ENCODE data around the gene ITSN1.

The ITSN1 gene

GRCh38 chr21:33732038-33732437 is 89.7 kb downstream of the ITSN1 start:
- DNase-seq (ENCODE audit: low read depth) = no peak

GRCh38 chr21:33733601-33734000 is 91.3 kb downstream of the ITSN1 start:
- DNase-seq (ENCODE audit: low read depth) = no peak

GRCh38 chr21:33734291-33734690 is 92.0 kb downstream of the ITSN1 start:
- no peak for DNase-seq (ENCODE audit: low read depth)

GRCh38 chr21:33734818-33735217 is 92.5 kb downstream of the ITSN1 start:
- DNase-seq (ENCODE audit: low read depth) = no peak

- DNase-seq (ENCODE audit: low read depth) = no peak
Measured at GRCh38 chr21:33736569-33736968, 94.3 kb downstream of the ITSN1 start.

GRCh38 chr21:33739701-33740100 is 97.4 kb downstream of the ITSN1 start:
- no peak for DNase-seq (ENCODE audit: low read depth)

GRCh38 chr21:33747420-33747819 is 105.1 kb downstream of the ITSN1 start:
- DNase-seq (ENCODE audit: low read depth) = no peak

GRCh38 chr21:33748903-33749302 is 106.6 kb downstream of the ITSN1 start:
- DNase-seq (ENCODE audit: low read depth) = no peak

- DNase-seq (ENCODE audit: low read depth) = no peak
Measured at GRCh38 chr21:33750017-33750416, 107.7 kb downstream of the ITSN1 start.

GRCh38 chr21:33751120-33751519 is 108.8 kb downstream of the ITSN1 start:
- peak; percentile 5 for DNase-seq (ENCODE audit: low read depth)

GRCh38 chr21:33751533-33751932 is 109.2 kb downstream of the ITSN1 start:
- no peak for DNase-seq (ENCODE audit: low read depth)

GRCh38 chr21:33752260-33752659 is 110.0 kb downstream of the ITSN1 start:
- DNase-seq (ENCODE audit: low read depth) = no peak

- DNase-seq (ENCODE audit: low read depth) = no peak
Measured at GRCh38 chr21:33753886-33754285, 111.6 kb downstream of the ITSN1 start.

GRCh38 chr21:33754481-33754880 is 112.2 kb downstream of the ITSN1 start:
- no peak for DNase-seq (ENCODE audit: low read depth)

GRCh38 chr21:33755354-33755753 is 113.1 kb downstream of the ITSN1 start:
- DNase-seq (ENCODE audit: low read depth) = no peak

GRCh38 chr21:33760641-33761440 is 118.5 kb downstream of the ITSN1 start:
- peak; percentile 26 for DNase-seq (ENCODE audit: low read depth)

GRCh38 chr21:33761441-33762036 is 119.2 kb downstream of the ITSN1 start:
- peak; percentile 93 for DNase-seq (ENCODE audit: low read depth)

- DNase-seq (ENCODE audit: low read depth) = no peak
Measured at GRCh38 chr21:33762803-33763581, 120.7 kb downstream of the ITSN1 start.

GRCh38 chr21:33763582-33763899 is 121.2 kb downstream of the ITSN1 start:
- DNase-seq (ENCODE audit: low read depth) = no peak

- no peak for DNase-seq (ENCODE audit: low read depth)
Measured at GRCh38 chr21:33767236-33767635, 124.9 kb downstream of the ITSN1 start.

- DNase-seq (ENCODE audit: low read depth) = no peak
Measured at GRCh38 chr21:33767960-33768359, 125.7 kb downstream of the ITSN1 start.

GRCh38 chr21:33769057-33769456 is 126.8 kb downstream of the ITSN1 start:
- DNase-seq (ENCODE audit: low read depth) = no peak

- no peak for DNase-seq (ENCODE audit: low read depth)
Measured at GRCh38 chr21:33770542-33770941, 128.2 kb downstream of the ITSN1 start.

All from fibroblast of the conjunctiva (primary cell).